Measurements from ENCODE around the gene KCNQ2. TPM values are rescaled to one million over a fixed set of nuclear protein-coding genes. Genes with fewer than 3 reads are reported as not detected.

The KCNQ2 gene
- total and polyA plus RNA-seq, 8 donors, result 8.4 to 19.1 (median 14.1) TPM; not detected in 2

DNA sequence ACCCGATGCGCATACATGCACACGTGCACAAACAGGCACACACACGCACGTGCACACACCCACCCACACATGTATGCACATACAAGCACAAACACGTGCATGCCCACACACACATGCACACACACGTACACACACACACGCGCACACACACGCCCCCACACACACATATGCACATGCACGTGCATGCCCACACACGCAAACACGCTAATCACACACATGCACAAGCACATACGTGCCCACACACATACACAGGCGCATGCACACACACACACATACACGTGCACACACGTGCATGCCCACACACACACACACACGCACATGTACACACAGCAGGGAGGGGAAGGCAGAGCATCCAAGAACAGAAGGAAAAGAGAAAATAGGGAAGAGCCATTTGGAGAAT is 84.5 kb downstream of the KCNQ2 start:
- ATAC-seq, result no peak
- Histone ChIP-seq H3K4me3 (no peak overlapping the region), H3K27ac (no peak overlapping the region), H3K9me3 (peaks cover 0 to 28% of the 10 kb centered on the region in 2 donors), H3K36me3 (no peaks in the 10 kb centered on the region), H3K4me1 (no peaks in the 10 kb centered on the region), H3K27me3 (peaks cover 0 to 20% of the 10 kb centered on the region in 2 donors)
- DNase-seq, result peak in 1 of 4 donors; percentile 33
- intact Hi-C loops (cut with DNase I), result no loop called here
- TF ChIP-seq, protein P1, sequence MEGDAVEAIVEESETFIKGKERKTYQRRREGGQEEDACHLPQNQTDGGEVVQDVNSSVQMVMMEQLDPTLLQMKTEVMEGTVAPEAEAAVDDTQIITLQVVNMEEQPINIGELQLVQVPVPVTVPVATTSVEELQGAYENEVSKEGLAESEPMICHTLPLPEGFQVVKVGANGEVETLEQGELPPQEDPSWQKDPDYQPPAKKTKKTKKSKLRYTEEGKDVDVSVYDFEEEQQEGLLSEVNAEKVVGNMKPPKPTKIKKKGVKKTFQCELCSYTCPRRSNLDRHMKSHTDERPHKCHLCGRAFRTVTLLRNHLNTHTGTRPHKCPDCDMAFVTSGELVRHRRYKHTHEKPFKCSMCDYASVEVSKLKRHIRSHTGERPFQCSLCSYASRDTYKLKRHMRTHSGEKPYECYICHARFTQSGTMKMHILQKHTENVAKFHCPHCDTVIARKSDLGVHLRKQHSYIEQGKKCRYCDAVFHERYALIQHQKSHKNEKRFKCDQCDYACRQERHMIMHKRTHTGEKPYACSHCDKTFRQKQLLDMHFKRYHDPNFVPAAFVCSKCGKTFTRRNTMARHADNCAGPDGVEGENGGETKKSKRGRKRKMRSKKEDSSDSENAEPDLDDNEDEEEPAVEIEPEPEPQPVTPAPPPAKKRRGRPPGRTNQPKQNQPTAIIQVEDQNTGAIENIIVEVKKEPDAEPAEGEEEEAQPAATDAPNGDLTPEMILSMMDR (IDR thresholded peaks at IDR 0.05), result no peak

DNA sequence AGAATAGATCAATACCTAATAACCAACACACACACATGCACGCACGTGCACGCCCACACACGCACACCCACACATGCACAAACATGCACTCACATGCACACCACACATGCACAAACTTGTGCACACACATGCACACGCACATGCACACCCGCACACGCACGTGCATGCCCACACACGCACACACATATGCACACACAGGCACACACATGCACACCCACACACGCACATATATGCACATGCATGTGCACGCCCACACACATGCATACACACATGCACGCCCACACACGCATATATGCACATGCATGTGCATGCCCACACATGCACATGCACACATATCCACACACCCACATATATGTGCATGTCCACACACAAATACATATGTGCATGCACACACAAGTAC is 85.1 kb downstream of the KCNQ2 start:
- Histone ChIP-seq H3K27ac (no peak overlapping the region), H3K27me3 (peaks cover 0 to 25% of the 10 kb centered on the region in 2 donors), H3K4me3 (no peak overlapping the region), H3K36me3 (no peaks in the 10 kb centered on the region), H3K9me3 (peaks cover 0 to 28% of the 10 kb centered on the region in 2 donors), H3K4me1 (no peaks in the 10 kb centered on the region)
- intact Hi-C loops (cut with DNase I), result no loop called here
- TF ChIP-seq, protein P1 (IDR thresholded peaks at IDR 0.05), result no peak
- ATAC-seq (no peak), DNase-seq (peak in 1 of 4 donors; percentile 12)

DNA sequence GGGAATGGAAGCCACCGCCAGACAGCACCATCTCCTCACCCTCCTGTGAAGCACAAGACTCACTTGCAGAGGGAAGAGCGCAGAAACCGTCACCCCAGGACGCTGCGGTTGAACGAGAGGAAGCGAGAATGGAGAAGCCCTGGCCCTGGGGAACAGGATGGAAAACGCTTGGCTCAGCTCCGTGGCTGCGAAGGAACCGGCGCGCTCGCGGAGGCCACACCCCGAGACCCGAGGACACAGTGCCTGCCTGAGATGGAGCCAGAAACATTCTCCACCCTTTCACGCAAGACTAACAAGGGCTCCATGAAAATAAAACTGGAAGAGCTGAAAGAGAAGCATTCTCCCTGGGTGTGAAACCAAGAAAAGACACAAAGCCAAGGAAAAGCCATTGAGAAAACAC is 86.0 kb downstream of the KCNQ2 start:
- TF ChIP-seq, protein P1 (IDR thresholded peaks at IDR 0.05), result no peak
- peaks cover 0 to 28% of the 10 kb centered on the region in 2 donors for H3K9me3 ChIP-seq
- peak in 1 of 4 donors; percentile 43 for DNase-seq
- H3K27ac ChIP-seq, result no peak overlapping the region
- H3K4me1 ChIP-seq, result no peaks in the 10 kb centered on the region
- ATAC-seq, result no peak
- H3K4me3 ChIP-seq, result no peak overlapping the region
- peaks cover 0 to 34% of the 10 kb centered on the region in 2 donors for H3K27me3 ChIP-seq
- no peaks in the 10 kb centered on the region for H3K36me3 ChIP-seq
- intact Hi-C loops (cut with DNase I), result no loop called here

DNA sequence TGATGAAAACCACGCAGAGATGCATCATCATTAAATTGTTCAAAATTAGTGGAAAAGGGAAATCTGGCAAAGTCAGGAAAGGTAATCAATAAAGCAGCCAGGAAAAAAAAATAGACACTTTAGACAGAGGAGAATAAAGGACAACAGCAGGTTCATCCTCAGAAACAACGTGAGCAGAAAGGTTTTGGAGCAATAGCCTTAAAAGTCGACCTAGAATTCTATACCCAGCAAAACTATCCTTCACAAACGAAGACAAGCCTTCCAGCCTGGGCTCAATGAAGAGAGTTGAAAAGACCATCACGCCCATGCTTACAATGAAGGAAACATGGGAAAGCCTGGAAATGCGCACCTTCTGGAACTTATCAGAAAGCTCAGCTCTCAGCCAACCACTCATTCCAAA is 86.6 kb downstream of the KCNQ2 start:
- TF ChIP-seq, protein P1 (IDR thresholded peaks at IDR 0.05), result no peak
- ATAC-seq, result no peak

DNA sequence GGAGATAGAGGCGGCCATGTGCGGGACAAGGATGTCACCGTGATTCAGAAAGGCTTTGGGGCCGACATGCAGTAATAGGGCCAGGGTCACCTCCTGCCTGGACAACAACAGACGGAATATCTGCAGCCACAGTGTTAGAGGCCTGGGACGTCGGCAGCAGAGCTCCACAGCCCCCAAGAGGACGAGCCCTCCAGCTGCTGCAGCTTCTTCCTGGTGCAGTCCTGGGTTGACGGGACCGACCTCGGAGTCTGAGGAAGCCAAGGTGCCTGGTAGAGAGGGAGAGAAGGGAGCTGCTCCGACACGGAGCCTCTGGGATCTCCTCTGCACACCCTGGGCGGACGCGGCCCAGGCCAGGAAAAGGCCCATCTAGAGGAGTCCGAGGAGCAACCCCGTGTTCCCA is 88.1 kb downstream of the KCNQ2 start:
- no peak overlapping the region for H3K4me3 ChIP-seq
- H3K27ac ChIP-seq, result no peak overlapping the region
- no peaks in the 10 kb centered on the region for H3K4me1 ChIP-seq
- peaks cover 0 to 53% of the 10 kb centered on the region in 2 donors for H3K27me3 ChIP-seq
- TF ChIP-seq, protein P1 (IDR thresholded peaks at IDR 0.05), result no peak
- H3K9me3 ChIP-seq, result peaks cover 0 to 28% of the 10 kb centered on the region in 2 donors
- intact Hi-C loops (cut with DNase I), result loop anchor here in 1 of 2 donors (5.0 kb wide), 1 partner anchor 77 kb away; no protein-coding TSS in a partner anchor
- DNase-seq, result peak in 1 of 4 donors; percentile 64
- no peak for ATAC-seq
- H3K36me3 ChIP-seq, result no peaks in the 10 kb centered on the region

More for the DNA sequence above, 86.6 kb downstream of the KCNQ2 start:
- no peak for DNase-seq
- Histone ChIP-seq H3K4me3 (no peak overlapping the region), H3K27ac (no peak overlapping the region), H3K4me1 (no peaks in the 10 kb centered on the region), H3K9me3 (peaks cover 0 to 28% of the 10 kb centered on the region in 2 donors), H3K36me3 (no peaks in the 10 kb centered on the region), H3K27me3 (peaks cover 0 to 40% of the 10 kb centered on the region in 2 donors)
- intact Hi-C loops (cut with DNase I), result no loop called here
